GM12878 (cell line): Measurements from ENCODE around the gene IGHMBP2.

Experiments used
- BCL11A ChIP-seq: IDR thresholded peaks from 2 replicates; pipeline ENCODE4 v1.6.1; 2011; ENCODE audit warnings: low read depth, low read length
- BCLAF1 ChIP-seq: fragments of 450-650 bp; IDR thresholded peaks from 2 replicates; pipeline ENCODE4 v1.6.1; 2017; ENCODE audit warnings: antibody characterized with exemption, mild to moderate bottlenecking, moderate library complexity
- CBFB ChIP-seq: IDR thresholded peaks from 2 replicates; pipeline ENCODE4 v1.6.1; 2016; ENCODE audit warnings: antibody characterized with exemption, low read depth
- CBX3 ChIP-seq: fragments of 200-600 bp; sonication (generic); IDR thresholded peaks from 2 replicates; pipeline ENCODE4 v1.6.1; 2016; ENCODE audit warnings: low read depth, borderline replicate concordance
- CTCF ChIP-seq, 3 experiments: IDR thresholded peaks in 2 of 3; conservative IDR thresholded peaks in 1 of 3; 2 replicates each; pipeline ENCODE4 v1.5.1; 2011; ENCODE audit warnings: low read depth in 3 of 3, low read length in 3 of 3, mild to moderate bottlenecking in 3 of 3, control low read depth in 2 of 3, moderate library complexity in 2 of 3, inconsistent platforms in 1 of 3, mixed read lengths in 1 of 3; ENCODE audit not compliant: control insufficient read depth in 2 of 3, insufficient read depth in 1 of 3; ENCODE audit errors: extremely low read depth in 1 of 3
- POLR2A ChIP-seq: IDR thresholded peaks from 2 replicates; pipeline ENCODE4 v1.6.1; 2011; ENCODE audit warnings: low read depth, mild to moderate bottlenecking, low read length
- RB1 ChIP-seq: fragments of 450-650 bp; formaldehyde crosslinking; IDR thresholded peaks from 2 replicates; pipeline ENCODE4 v1.6.1; 2017; ENCODE audit warnings: mild to moderate bottlenecking, borderline replicate concordance
- RELA ChIP-seq: fragments of 450-650 bp; IDR thresholded peaks from 2 replicates; pipeline ENCODE4 v1.8.0; 2014; ENCODE audit warnings: borderline replicate concordance; ENCODE audit not compliant: partially characterized antibody
- REST ChIP-seq: IDR thresholded peaks from 2 replicates; pipeline ENCODE4 v1.6.1; 2012; ENCODE audit warnings: mild to moderate bottlenecking, low read depth, low read length
- USF2 ChIP-seq: IDR thresholded peaks from 2 replicates; pipeline ENCODE4 v1.6.1; 2011; ENCODE audit warnings: low read depth, low read length, improper control_type of control experiment, borderline replicate concordance
- ZBTB33 ChIP-seq: fragments of 450-650 bp; IDR thresholded peaks from 2 replicates; pipeline ENCODE4 v1.6.1; 2017; ENCODE audit warnings: mild to moderate bottlenecking
- ZSCAN29 ChIP-seq: fragments of 450-650 bp; IDR thresholded peaks from 2 replicates; pipeline ENCODE4 v1.6.1; 2017; ENCODE audit warnings: mild to moderate bottlenecking, moderate library complexity

- TF ChIP-seq BCLAF1 (no peak), CTCF (IDR thresholded peaks at IDR 0.05 in 2 of 3, conservative IDR thresholded peaks at IDR 0.05 in 1 of 3; ENCODE audit: control insufficient read depth in 2 of 3, extremely low read depth in 1 of 3, insufficient read depth in 1 of 3, low read depth in 3 of 3, low read length in 3 of 3) (no peak), POLR2A (no peak), ZBTB33 (no peak), CBFB (no peak), RELA (no peak), ZSCAN29 (no peak), USF2 (no peak), RB1 (no peak), CBX3 (no peak), REST (no peak), BCL11A (no peak)
These were observed 44.8 kb downstream of the IGHMBP2 start for GRCh38 chr11:68948496-68948895.
